Breast epithelium (tissue), 4 donors: ENCODE measurements around the gene MFAP3L. TPM values are rescaled to one million over a fixed set of nuclear protein-coding genes. Genes with fewer than 3 reads are reported as not detected.
A peak's percentile ranks its signal among the peaks of the same experiment; 100 is the strongest.
"Not testable (repeated sequence)": the region's sequence is repeated elsewhere in the genome, so short reads cannot be mapped to it uniquely, and the experiment has no call there.

Experiments
- DNase-seq, 2 donors: peaks; one replicate each; pipeline ENCODE4 v3.0.0-alpha.2; 2019; ENCODE audit warnings: low spot score in 2 of 2
- H3K27ac ChIP-seq, 2 donors: fragments of 200-600 bp; sonication (generic) in 1 of 2; one replicate each; pipeline ENCODE4 v1.5.1; 2016 to 2019; ENCODE audit warnings: mild to moderate bottlenecking in 1 of 2
- H3K27me3 ChIP-seq, 2 donors: fragments of 200-600 bp; sonication (generic) in 1 of 2; one replicate each; pipeline versions ENCODE4 v1.5.1 to v1.6.0; 2017 to 2019; ENCODE audit warnings: control low read depth in 1 of 2, mild to moderate bottlenecking in 1 of 2
- H3K36me3 ChIP-seq: fragments of 200-600 bp; one replicate; pipeline ENCODE4 v1.5.1; 2019
- H3K4me1 ChIP-seq, 2 donors: fragments of 200-600 bp; sonication (generic); one replicate each; pipeline ENCODE4 v1.5.1; 2016 to 2019; ENCODE audit warnings: control low read depth in 1 of 2
- H3K4me3 ChIP-seq, 3 donors: fragments of 200-600 bp; sonication (generic); 1 replicate in 2 of 3; 2 replicates in 1 of 3; pipeline ENCODE4 v1.5.1; 2016 to 2019; ENCODE audit warnings: mild to moderate bottlenecking in 3 of 3, moderate library complexity in 2 of 3
- H3K9me3 ChIP-seq, 2 donors: fragments of 200-600 bp; sonication (generic) in 1 of 2; one replicate each; pipeline ENCODE4 v1.5.1; 2016 to 2019; ENCODE audit warnings: control low read depth in 1 of 2
- CTCF ChIP-seq, 3 donors: fragments of 450-650 bp; IDR thresholded peaks; one replicate each; pipeline ENCODE4 v1.5.1; 2016 to 2017; ENCODE audit warnings: antibody characterized with exemption in 3 of 3, mild to moderate bottlenecking in 3 of 3, moderate library complexity in 3 of 3
- POLR2A ChIP-seq: fragments of 450-650 bp; IDR thresholded peaks from one replicate; pipeline ENCODE4 v1.6.1; 2016; ENCODE audit warnings: antibody characterized with exemption, mild to moderate bottlenecking, moderate library complexity
- POLR2AphosphoS5 ChIP-seq, 3 donors: sonication (generic); formaldehyde crosslinking; IDR thresholded peaks; one replicate each; pipeline ENCODE4 v1.6.1; 2017; ENCODE audit warnings: antibody characterized with exemption in 3 of 3
- intact Hi-C: fragments of 100-400 bp; cut with DNase I; formaldehyde crosslinking; loops from one replicate; pipeline ENCODE4 v1.15.1; 2023; ENCODE audit warnings: low total_unique reads
- total RNA-seq, 3 donors: library from RNA; depleted of rRNA; stranded (reverse); fragments of >200 nt; gene quantifications; one replicate each; pipeline ENCODE4 v1.1.0, GENCODE V29; 2016

Gene MFAP3L
- total RNA-seq, 3 donors from 2014 or later, result 5.1 to 87.4 (median 19.3) TPM

GRCh38 chr4:170057866-170058265 lies 31.7 kb upstream of the MFAP3L start:
- Histone ChIP-seq H3K9me3 (no peaks in the 10 kb centered on the region), H3K36me3 (no peaks in the 10 kb centered on the region), H3K27me3 (no peaks in the 10 kb centered on the region), H3K4me1 (no peaks in the 10 kb centered on the region), H3K27ac (no peak overlapping the region), H3K4me3 (no peak overlapping the region)
- intact Hi-C loops, result no loop called here
- no peak for DNase-seq
- TF ChIP-seq POLR2AphosphoS5 (IDR thresholded peaks at IDR 0.05), result no peak
- no peak for TF ChIP-seq CTCF (IDR thresholded peaks at IDR 0.05)
- TF ChIP-seq POLR2A, result no peak

- intact Hi-C loops, result no loop called here
Measured at GRCh38 chr4:170052919-170053318, 26.7 kb upstream of the MFAP3L start.

GRCh38 chr4:170051402-170051801 lies 25.2 kb upstream of the MFAP3L start:
- no peak for DNase-seq
- TF ChIP-seq POLR2AphosphoS5 (IDR thresholded peaks at IDR 0.05) (no peak), CTCF (IDR thresholded peaks at IDR 0.05) (no peak), POLR2A (no peak)
- intact Hi-C loops, result no loop called here
- no peaks in the 10 kb centered on the region for H3K27me3 ChIP-seq
- H3K4me3 ChIP-seq, result no peak overlapping the region
- no peaks in the 10 kb centered on the region for H3K4me1 ChIP-seq
- no peak overlapping the region for H3K27ac ChIP-seq
- H3K36me3 ChIP-seq, result no peaks in the 10 kb centered on the region
- no peaks in the 10 kb centered on the region for H3K9me3 ChIP-seq

More at GRCh38 chr4:170052919-170053318, 26.7 kb upstream of the MFAP3L start:
- Histone ChIP-seq H3K4me1 (no peaks in the 10 kb centered on the region), H3K27ac (no peak overlapping the region), H3K4me3 (no peak overlapping the region), H3K27me3 (no peaks in the 10 kb centered on the region), H3K9me3 (no peaks in the 10 kb centered on the region), H3K36me3 (no peaks in the 10 kb centered on the region)
- TF ChIP-seq POLR2AphosphoS5 (IDR thresholded peaks at IDR 0.05) (no peak), POLR2A (no peak), CTCF (IDR thresholded peaks at IDR 0.05) (no peak)
- no peak for DNase-seq

- Histone ChIP-seq H3K27me3 (no peaks in the 10 kb centered on the region), H3K4me3 (no peak overlapping the region), H3K36me3 (no peaks in the 10 kb centered on the region), H3K9me3 (no peaks in the 10 kb centered on the region), H3K4me1 (no peaks in the 10 kb centered on the region), H3K27ac (no peak overlapping the region)
- intact Hi-C loops, result loop anchor here (5.0 kb wide), 1 partner anchor 242 kb away; no protein-coding TSS in a partner anchor
- DNase-seq, result no peak
- no peak for TF ChIP-seq POLR2AphosphoS5 (IDR thresholded peaks at IDR 0.05)
- TF ChIP-seq CTCF (IDR thresholded peaks at IDR 0.05), result no peak
- no peak for TF ChIP-seq POLR2A
Measured at GRCh38 chr4:170049766-170050165, 23.6 kb upstream of the MFAP3L start.

GRCh38 chr4:170047771-170048354 lies 21.7 kb upstream of the MFAP3L start:
- no peaks in the 10 kb centered on the region for H3K27me3 ChIP-seq
- intact Hi-C loops, result loop anchor here (5.0 kb wide), 1 partner anchor 241 kb away; no protein-coding TSS in a partner anchor
- no peaks in the 10 kb centered on the region for H3K4me1 ChIP-seq
- peak; percentile 30 to 57 for DNase-seq
- no peaks in the 10 kb centered on the region for H3K36me3 ChIP-seq
- H3K9me3 ChIP-seq, result no peaks in the 10 kb centered on the region
- TF ChIP-seq POLR2A (no peak), CTCF (IDR thresholded peaks at IDR 0.05) (peak; percentile 79 to 86 (median 80)), POLR2AphosphoS5 (IDR thresholded peaks at IDR 0.05) (no peak)
- H3K27ac ChIP-seq, result no peak overlapping the region
- no peak overlapping the region for H3K4me3 ChIP-seq

GRCh38 chr4:170046156-170046555 lies 20.0 kb upstream of the MFAP3L start:
- H3K4me3 ChIP-seq, H3K27ac ChIP-seq, H3K27me3 ChIP-seq, DNase-seq, H3K36me3 ChIP-seq, H3K4me1 ChIP-seq, H3K9me3 ChIP-seq: not testable (repeated sequence)
- intact Hi-C loops, result loop anchor here (5.0 kb wide), 1 partner anchor 239 kb away; no protein-coding TSS in a partner anchor
